Mesenchymal stem cell (in vitro differentiated cells and primary cell): Measurements from ENCODE around the gene PEX5.

Source experiments
- DNase-seq: peaks from one replicate; pipeline ENCODE4 v3.0.0-alpha.2; 2013
- H2AFZ ChIP-seq: one replicate; pipeline ENCODE4 v1.6.1; 2013; ENCODE audit warnings: low read depth, mild to moderate bottlenecking, control low read depth, inconsistent platforms, low read length, moderate library complexity
- H2AK5ac ChIP-seq: 2 replicates; pipeline ENCODE4 v1.6.1; 2013; ENCODE audit warnings: low read length, moderate library complexity, mild to moderate bottlenecking, inconsistent platforms; ENCODE audit not compliant: severe bottlenecking
- H2BK120ac ChIP-seq: one replicate; pipeline ENCODE4 v1.6.1; 2013; ENCODE audit warnings: low read depth, mild to moderate bottlenecking, inconsistent platforms, low read length, moderate library complexity
- H2BK12ac ChIP-seq, 2 experiments: one replicate each; pipeline ENCODE4 v1.6.1; 2013; ENCODE audit warnings: inconsistent platforms in 2 of 2, low read length in 2 of 2, mild to moderate bottlenecking in 2 of 2, moderate library complexity in 2 of 2, control low read depth in 1 of 2
- H2BK15ac ChIP-seq: one replicate; pipeline ENCODE4 v1.6.1; 2013; ENCODE audit warnings: mild to moderate bottlenecking, low read depth, inconsistent platforms; ENCODE audit not compliant: poor library complexity, severe bottlenecking
- H2BK5ac ChIP-seq: 2 replicates; pipeline ENCODE4 v1.6.1; 2013; ENCODE audit warnings: low read depth, mild to moderate bottlenecking, low read length, control low read depth, inconsistent platforms; ENCODE audit not compliant: poor library complexity, severe bottlenecking
- H3K14ac ChIP-seq, 2 experiments: one replicate each; pipeline ENCODE4 v1.6.1; 2013; ENCODE audit warnings: inconsistent platforms in 2 of 2, low read length in 2 of 2, control low read depth in 1 of 2, mild to moderate bottlenecking in 1 of 2, moderate library complexity in 1 of 2
- H3K18ac ChIP-seq, 2 experiments: one replicate each; pipeline ENCODE4 v1.6.1; 2013; ENCODE audit warnings: inconsistent platforms in 2 of 2, low read length in 2 of 2, control low read depth in 1 of 2, low read depth in 1 of 2, mild to moderate bottlenecking in 1 of 2
- H3K23ac ChIP-seq, 2 experiments: one replicate each; pipeline ENCODE4 v1.6.1; 2013; ENCODE audit warnings: inconsistent platforms in 2 of 2, low read length in 2 of 2, mild to moderate bottlenecking in 2 of 2, moderate library complexity in 2 of 2, control low read depth in 1 of 2
- H3K27ac ChIP-seq: 2 replicates; pipeline ENCODE4 v1.5.1; 2013; ENCODE audit warnings: mild to moderate bottlenecking, moderate library complexity, low read length, control low read depth, inconsistent platforms; ENCODE audit not compliant: poor library complexity, severe bottlenecking
- H3K27me3 ChIP-seq, 2 experiments: 2 replicates each; pipeline versions ENCODE4 v1.6.1 to v1.7.0; 2013; ENCODE audit warnings: low read length in 2 of 2, mild to moderate bottlenecking in 2 of 2, moderate library complexity in 2 of 2, control low read depth in 1 of 2, inconsistent platforms in 1 of 2; ENCODE audit not compliant: control insufficient read depth in 1 of 2, insufficient read depth in 1 of 2
- H3K36me3 ChIP-seq, 2 experiments: 2 replicates each; pipeline versions ENCODE4 v1.6.1 to v1.7.0; 2013; ENCODE audit warnings: low read length in 2 of 2, control low read depth in 1 of 2, inconsistent platforms in 1 of 2, low read depth in 1 of 2, mild to moderate bottlenecking in 1 of 2; ENCODE audit not compliant: insufficient read depth in 2 of 2, control insufficient read depth in 1 of 2
- H3K4ac ChIP-seq, 2 experiments: one replicate each; pipeline ENCODE4 v1.6.1; 2013; ENCODE audit warnings: inconsistent platforms in 2 of 2, low read length in 2 of 2, mild to moderate bottlenecking in 2 of 2, moderate library complexity in 2 of 2, control low read depth in 1 of 2, low read depth in 1 of 2
- H3K4me1 ChIP-seq: 2 replicates; pipeline ENCODE4 v1.6.1; 2013; ENCODE audit warnings: low read depth, low read length, control low read depth; ENCODE audit not compliant: control insufficient read depth, insufficient read depth
- H3K4me2 ChIP-seq: 2 replicates; pipeline ENCODE4 v1.6.1; 2013; ENCODE audit warnings: low read length, mild to moderate bottlenecking, inconsistent platforms; ENCODE audit not compliant: poor library complexity, severe bottlenecking
- H3K4me3 ChIP-seq, 2 experiments: 2 replicates each; pipeline versions ENCODE4 v1.5.1 to v1.7.0; 2013; ENCODE audit warnings: low read length in 2 of 2, mild to moderate bottlenecking in 2 of 2, control low read depth in 1 of 2, low read depth in 1 of 2; ENCODE audit not compliant: insufficient read depth in 1 of 2
- H3K79me1 ChIP-seq: replicated peaks from 2 replicates; pipeline ENCODE4 v1.6.1; 2013; ENCODE audit warnings: mild to moderate bottlenecking, control low read depth, low read length, inconsistent platforms; ENCODE audit not compliant: poor library complexity, severe bottlenecking
- H3K9ac ChIP-seq: 2 replicates; pipeline ENCODE4 v1.7.0; 2013; ENCODE audit warnings: mild to moderate bottlenecking, low read length, moderate library complexity
- H3K9me3 ChIP-seq: 2 replicates; pipeline ENCODE4 v1.7.0; 2013; ENCODE audit warnings: mild to moderate bottlenecking, low read length; ENCODE audit not compliant: control insufficient read depth
- H4K8ac ChIP-seq: one replicate; pipeline ENCODE4 v1.6.1; 2013; ENCODE audit warnings: inconsistent platforms, mild to moderate bottlenecking, low read length, moderate library complexity
- H4K91ac ChIP-seq: one replicate; pipeline ENCODE4 v1.6.1; 2013; ENCODE audit warnings: mild to moderate bottlenecking, low read length, inconsistent platforms
- WGBS: methylation state at CpG from one replicate; pipeline ENCODE4 v1.1.7; 2013; ENCODE audit warnings: mixed read lengths; 5-methylcytosine and 5-hydroxymethylcytosine counted together

PEX5 gene

DNA sequence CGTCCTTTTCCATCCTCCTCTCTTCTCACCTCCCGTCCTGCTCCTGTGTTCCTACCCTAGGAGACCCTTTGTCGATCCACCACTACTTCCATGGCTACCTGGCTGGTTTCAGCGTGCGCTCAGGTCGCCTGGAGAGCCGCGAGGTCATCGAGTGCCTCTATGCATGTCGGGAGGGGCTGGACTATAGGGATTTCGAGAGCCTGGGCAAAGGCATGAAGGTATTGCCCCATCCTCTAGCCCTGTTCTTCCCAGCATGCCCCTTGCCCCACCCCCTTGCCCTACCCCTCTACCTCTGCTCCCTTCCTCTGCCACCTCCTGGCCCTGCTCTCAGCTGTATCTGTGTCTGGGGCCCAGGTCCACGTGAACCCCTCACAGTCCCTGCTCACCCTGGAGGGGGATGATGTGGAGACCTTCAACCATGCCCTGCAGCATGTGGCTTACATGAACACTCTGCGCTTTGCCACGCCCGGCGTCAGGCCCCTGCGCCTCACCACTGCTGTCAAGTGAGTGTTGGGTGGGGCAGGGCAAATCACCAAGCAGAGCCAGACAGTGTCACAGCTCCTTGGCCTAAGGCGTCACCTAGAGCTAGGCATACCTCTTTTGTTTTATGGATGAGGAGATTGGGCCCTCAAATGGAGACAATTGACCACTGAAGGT lies 46.5 kb upstream of the PEX5 start:
- Histone ChIP-seq H3K9me3 (no peaks in the 10 kb centered on the region), H3K4me2 (no peak overlapping the region), H3K27ac (no peak overlapping the region), H2AFZ (no peak overlapping the region), H3K4me1 (peaks cover 3% of the 10 kb centered on the region), H3K14ac (no peak overlapping the region), H4K91ac (no peak overlapping the region), H2BK5ac (no peak overlapping the region), H3K79me1 (no peaks in the 10 kb centered on the region), H3K9ac (no peak overlapping the region), H3K27me3 (no peaks in the 10 kb centered on the region), H3K18ac (no peak overlapping the region), H3K23ac (no peak overlapping the region), H3K4me3 (no peak overlapping the region), H2BK15ac (no peak overlapping the region), H2AK5ac (no peak overlapping the region), H4K8ac (no peak overlapping the region), H2BK120ac (no peak overlapping the region), H3K4ac (no peak overlapping the region), H3K36me3 (peaks cover 38 to 45% of the 10 kb centered on the region in 2 experiments), H2BK12ac (no peak overlapping the region)
- 92% methylated on average over 18 of the region's 18 CpGs for WGBS
- no peak for DNase-seq

DNA sequence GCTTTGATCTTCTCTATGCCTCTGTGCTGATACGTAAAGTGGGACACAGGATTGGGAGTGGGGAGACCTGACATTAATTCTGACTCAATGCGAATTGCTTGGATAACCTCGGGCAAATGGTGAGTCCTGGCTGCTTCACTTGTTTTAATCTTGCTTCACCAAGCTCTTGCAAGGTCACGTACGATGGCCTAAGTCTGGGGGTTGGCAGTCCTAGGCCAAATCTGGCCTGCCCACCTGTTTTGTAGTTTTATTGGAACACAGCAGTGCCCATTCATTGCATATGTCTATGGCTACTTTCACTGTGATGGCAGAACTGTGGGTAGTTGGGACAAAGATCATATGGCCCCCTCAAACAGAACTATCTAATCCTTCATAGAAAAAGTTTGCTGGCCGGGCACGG lies 45.9 kb upstream of the PEX5 start:
- Histone ChIP-seq H3K27me3 (no peaks in the 10 kb centered on the region), H2BK15ac (no peak overlapping the region), H3K4me1 (peaks cover 3% of the 10 kb centered on the region), H4K91ac (no peak overlapping the region), H3K27ac (no peak overlapping the region), H2BK12ac (no peak overlapping the region), H3K23ac (no peak overlapping the region), H3K9ac (no peak overlapping the region), H2BK120ac (no peak overlapping the region), H3K36me3 (peaks cover 38 to 50% of the 10 kb centered on the region in 2 experiments), H3K4me2 (no peak overlapping the region), H2AFZ (no peak overlapping the region), H3K9me3 (no peaks in the 10 kb centered on the region), H3K4ac (no peak overlapping the region), H3K18ac (no peak overlapping the region), H2AK5ac (no peak overlapping the region), H3K14ac (no peak overlapping the region), H3K4me3 (no peak overlapping the region), H2BK5ac (no peak overlapping the region), H3K79me1 (no peaks in the 10 kb centered on the region), H4K8ac (no peak overlapping the region)
- WGBS = 90% methylated on average over 7 of the region's 7 CpGs
- no peak for DNase-seq

DNA sequence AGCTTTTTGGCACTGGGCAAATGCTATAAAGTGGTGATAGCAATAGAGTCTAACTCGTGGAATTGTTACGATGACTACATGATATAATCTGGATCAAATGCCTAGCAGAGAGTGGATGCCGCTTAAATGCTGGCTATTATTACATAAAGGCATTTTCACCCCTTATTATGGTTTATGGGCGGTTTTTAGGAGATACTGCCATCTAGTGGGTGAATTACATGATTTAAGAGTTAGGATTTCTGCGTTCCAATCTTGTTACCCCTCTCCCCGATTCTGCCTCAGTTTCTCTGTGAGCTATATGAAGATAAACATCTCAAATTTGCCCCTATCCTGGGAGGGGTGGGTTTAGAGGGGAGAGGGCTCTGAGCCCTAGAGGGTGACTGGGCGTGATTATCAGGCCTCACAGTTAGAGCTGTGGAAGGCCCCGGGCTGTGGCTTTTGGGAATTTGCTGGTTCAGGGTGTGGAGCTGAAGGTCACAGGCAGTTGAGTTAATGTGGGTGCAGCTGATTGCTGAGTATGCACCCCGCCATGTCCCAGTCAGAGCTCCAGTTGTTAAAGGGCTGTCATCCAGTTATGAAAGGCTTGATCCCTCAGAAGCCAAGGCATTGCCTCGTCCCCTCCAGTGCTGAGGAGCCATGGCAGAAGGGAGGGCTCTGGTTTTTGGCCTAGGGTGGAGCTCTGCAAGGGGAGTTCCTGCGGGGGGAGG lies 44.9 kb upstream of the PEX5 start:
- Histone ChIP-seq H3K4me2 (no peak overlapping the region), H3K4me1 (peaks cover 3% of the 10 kb centered on the region), H3K23ac (no peak overlapping the region), H3K18ac (no peak overlapping the region), H2BK12ac (no peak overlapping the region), H3K14ac (no peak overlapping the region), H3K36me3 (peaks cover 48 to 52% of the 10 kb centered on the region in 2 experiments), H2BK5ac (no peak overlapping the region), H2AK5ac (no peak overlapping the region), H4K8ac (no peak overlapping the region), H3K27ac (no peak overlapping the region), H4K91ac (no peak overlapping the region), H3K9me3 (no peaks in the 10 kb centered on the region), H3K4ac (no peak overlapping the region), H2BK120ac (no peak overlapping the region), H3K27me3 (no peaks in the 10 kb centered on the region), H3K79me1 (no peaks in the 10 kb centered on the region), H3K9ac (peak overlapping the region; percentile 64), H2AFZ (no peak overlapping the region), H2BK15ac (no peak overlapping the region), H3K4me3 (no peak overlapping the region)
- WGBS = 73% methylated on average over 8 of the region's 11 CpGs
- peak; percentile 50 for DNase-seq

DNA sequence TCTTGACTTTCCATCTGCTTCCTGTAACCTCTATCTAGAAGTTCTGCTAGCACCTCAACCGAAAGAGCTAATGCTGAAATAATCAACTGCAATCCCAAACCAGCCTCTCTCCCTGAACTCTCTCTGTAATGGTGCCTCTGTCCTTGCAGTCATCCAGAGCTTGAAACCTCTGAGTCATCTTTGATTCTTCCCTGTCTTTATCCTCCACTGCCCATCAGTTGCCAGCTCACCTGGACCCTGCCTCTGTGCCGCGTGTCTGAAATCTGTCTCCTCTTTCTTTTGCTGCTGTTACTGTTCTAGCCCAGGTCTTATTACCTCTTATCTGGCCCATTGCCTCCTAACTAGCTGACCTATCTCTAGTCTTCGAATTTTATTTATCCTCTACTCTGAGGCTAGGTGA lies 43.8 kb upstream of the PEX5 start:
- Histone ChIP-seq H3K4me2 (no peak overlapping the region), H2BK12ac (no peak overlapping the region), H3K9me3 (no peaks in the 10 kb centered on the region), H3K14ac (no peak overlapping the region), H3K23ac (no peak overlapping the region), H3K4me1 (peaks cover 3% of the 10 kb centered on the region), H4K8ac (no peak overlapping the region), H2BK5ac (no peak overlapping the region), H3K36me3 (peaks cover 54 to 60% of the 10 kb centered on the region in 2 experiments), H3K27me3 (no peaks in the 10 kb centered on the region), H2BK120ac (no peak overlapping the region), H3K4me3 (no peak overlapping the region), H3K27ac (no peak overlapping the region), H2AFZ (no peak overlapping the region), H3K79me1 (no peaks in the 10 kb centered on the region), H4K91ac (no peak overlapping the region), H3K4ac (no peak overlapping the region), H3K18ac (no peak overlapping the region), H2BK15ac (no peak overlapping the region), H3K9ac (no peak overlapping the region), H2AK5ac (no peak overlapping the region)
- WGBS = 72% methylated on average over 4 of the region's 4 CpGs
- no peak for DNase-seq
